ENCODE data around the gene ALG11. TPM values are rescaled to one million over a fixed set of nuclear protein-coding genes. Genes with fewer than 3 reads are reported as not detected.

ALG11 gene
- total and polyA plus RNA-seq, 4 donors: 5.4 to 34.5 (median 11.9) TPM

DNA sequence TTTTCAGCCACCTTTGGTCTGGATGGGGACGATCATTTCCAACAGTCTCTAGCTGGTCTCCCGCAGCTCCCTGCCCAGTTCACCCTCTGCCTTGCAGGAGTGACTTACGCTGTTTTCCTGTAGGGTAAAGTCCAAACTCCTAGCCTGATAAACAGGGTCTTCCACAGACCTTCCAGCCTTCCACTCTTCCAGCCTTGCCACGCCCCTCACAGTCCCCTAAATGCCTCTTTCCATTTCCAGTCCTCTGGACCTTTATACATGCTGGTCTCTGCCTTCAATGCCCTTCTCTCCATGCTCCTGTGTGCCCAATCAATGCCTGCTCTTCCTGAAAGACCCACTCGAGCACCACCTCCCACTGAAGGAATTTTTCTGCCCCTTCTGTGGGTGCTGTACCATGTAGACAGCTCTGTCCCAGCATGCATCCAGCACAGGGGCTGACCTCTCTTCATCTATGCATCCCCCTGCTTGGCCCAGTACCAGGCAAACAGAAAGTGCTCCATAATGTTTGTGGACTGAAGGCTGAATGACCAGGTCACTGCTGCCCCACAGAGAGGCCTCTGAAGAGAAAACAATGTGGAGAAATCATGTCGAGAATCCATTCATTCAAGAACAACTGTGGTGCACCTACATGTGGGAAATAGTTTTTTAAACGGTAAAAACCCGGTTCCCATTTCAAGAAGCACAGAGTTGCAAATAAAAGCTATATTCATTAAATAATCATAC lies 5.5 kb upstream of the ALG11 start:
- no peak overlapping the region for H3K27ac ChIP-seq (ENCODE audit: low read depth in 1 of 2, low read length in 2 of 2)
- 64% methylated on average over 8 of the region's 8 CpGs for WGBS
- TF ChIP-seq HNF4A (conservative IDR thresholded peaks at IDR 0.05): peak in 1 of 2 donors; percentile 15
- no peak for TF ChIP-seq CTCF (IDR thresholded peaks at IDR 0.05; ENCODE audit: low read depth, low read length, missing input control)
- H3K27me3 ChIP-seq (ENCODE audit: control insufficient read depth in 4 of 4, insufficient read depth in 4 of 4, low read length in 3 of 4): no peaks in the 10 kb centered on the region
- no peak overlapping the region for H3K9ac ChIP-seq (ENCODE audit: low read depth in 1 of 2, low read length in 2 of 2)
- no peaks in the 10 kb centered on the region for H3K36me3 ChIP-seq (ENCODE audit: control insufficient read depth in 4 of 4, insufficient read depth in 3 of 4, low read depth in 1 of 4, low read length in 3 of 4)
- no peak overlapping the region for H3K4me3 ChIP-seq (ENCODE audit: low read depth in 1 of 3, low read length in 3 of 3)
- peaks cover 3 to 45% (median 29%) of the 10 kb centered on the region in 4 donors for H3K4me1 ChIP-seq (ENCODE audit: control insufficient read depth in 4 of 4, insufficient read depth in 4 of 4, low read length in 3 of 4)
- no peaks in the 10 kb centered on the region for H3K9me3 ChIP-seq (ENCODE audit: control insufficient read depth in 4 of 4, low read length in 3 of 4)
- no peak for DNase-seq (ENCODE audit: low spot score)

DNA sequence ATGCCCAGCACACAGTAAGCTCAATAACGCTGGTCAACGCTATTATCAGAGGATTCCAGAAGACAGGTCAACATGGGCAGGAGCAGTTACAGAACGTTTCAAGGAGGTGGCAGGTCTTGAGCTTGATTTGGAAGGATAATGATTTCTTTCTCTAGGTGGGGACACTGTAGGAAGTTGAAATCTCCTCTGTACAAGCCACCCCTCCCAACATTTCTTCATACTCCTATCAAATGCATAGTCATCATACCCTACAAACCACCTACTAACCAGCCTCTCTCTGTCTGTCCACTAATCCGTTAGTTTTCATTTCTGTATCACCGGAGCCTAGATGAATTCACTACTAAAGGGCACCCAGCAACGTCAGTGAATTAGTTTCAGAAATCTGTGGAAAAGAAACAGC lies 2.3 kb upstream of the ALG11 start:
- H3K4me1 ChIP-seq (ENCODE audit: control insufficient read depth in 4 of 4, insufficient read depth in 4 of 4, low read length in 3 of 4): peaks cover 4 to 55% (median 41%) of the 10 kb centered on the region in 4 donors
- peak overlapping the region; percentile 1 to 84 (median 81) for H3K4me3 ChIP-seq (ENCODE audit: low read depth in 1 of 3, low read length in 3 of 3)
- peak overlapping the region in 1 of 2 donors; percentile 60 for H3K9ac ChIP-seq (ENCODE audit: low read depth in 1 of 2, low read length in 2 of 2)
- H3K36me3 ChIP-seq (ENCODE audit: control insufficient read depth in 4 of 4, insufficient read depth in 3 of 4, low read depth in 1 of 4, low read length in 3 of 4): no peaks in the 10 kb centered on the region
- no peaks in the 10 kb centered on the region for H3K9me3 ChIP-seq (ENCODE audit: control insufficient read depth in 4 of 4, low read length in 3 of 4)
- 40% methylated on average over 6 of the region's 6 CpGs for WGBS
- no peak for DNase-seq (ENCODE audit: low spot score)
- H3K27ac ChIP-seq (ENCODE audit: low read depth in 1 of 2, low read length in 2 of 2): no peak overlapping the region
- H3K27me3 ChIP-seq (ENCODE audit: control insufficient read depth in 4 of 4, insufficient read depth in 4 of 4, low read length in 3 of 4): no peaks in the 10 kb centered on the region
- TF ChIP-seq, protein P1, sequence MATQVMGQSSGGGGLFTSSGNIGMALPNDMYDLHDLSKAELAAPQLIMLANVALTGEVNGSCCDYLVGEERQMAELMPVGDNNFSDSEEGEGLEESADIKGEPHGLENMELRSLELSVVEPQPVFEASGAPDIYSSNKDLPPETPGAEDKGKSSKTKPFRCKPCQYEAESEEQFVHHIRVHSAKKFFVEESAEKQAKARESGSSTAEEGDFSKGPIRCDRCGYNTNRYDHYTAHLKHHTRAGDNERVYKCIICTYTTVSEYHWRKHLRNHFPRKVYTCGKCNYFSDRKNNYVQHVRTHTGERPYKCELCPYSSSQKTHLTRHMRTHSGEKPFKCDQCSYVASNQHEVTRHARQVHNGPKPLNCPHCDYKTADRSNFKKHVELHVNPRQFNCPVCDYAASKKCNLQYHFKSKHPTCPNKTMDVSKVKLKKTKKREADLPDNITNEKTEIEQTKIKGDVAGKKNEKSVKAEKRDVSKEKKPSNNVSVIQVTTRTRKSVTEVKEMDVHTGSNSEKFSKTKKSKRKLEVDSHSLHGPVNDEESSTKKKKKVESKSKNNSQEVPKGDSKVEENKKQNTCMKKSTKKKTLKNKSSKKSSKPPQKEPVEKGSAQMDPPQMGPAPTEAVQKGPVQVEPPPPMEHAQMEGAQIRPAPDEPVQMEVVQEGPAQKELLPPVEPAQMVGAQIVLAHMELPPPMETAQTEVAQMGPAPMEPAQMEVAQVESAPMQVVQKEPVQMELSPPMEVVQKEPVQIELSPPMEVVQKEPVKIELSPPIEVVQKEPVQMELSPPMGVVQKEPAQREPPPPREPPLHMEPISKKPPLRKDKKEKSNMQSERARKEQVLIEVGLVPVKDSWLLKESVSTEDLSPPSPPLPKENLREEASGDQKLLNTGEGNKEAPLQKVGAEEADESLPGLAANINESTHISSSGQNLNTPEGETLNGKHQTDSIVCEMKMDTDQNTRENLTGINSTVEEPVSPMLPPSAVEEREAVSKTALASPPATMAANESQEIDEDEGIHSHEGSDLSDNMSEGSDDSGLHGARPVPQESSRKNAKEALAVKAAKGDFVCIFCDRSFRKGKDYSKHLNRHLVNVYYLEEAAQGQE (IDR thresholded peaks at IDR 0.05): no peak
- TF ChIP-seq TAF1 (conservative IDR thresholded peaks at IDR 0.05) (no peak), MAX (IDR thresholded peaks at IDR 0.05) (no peak), EGR1 (IDR thresholded peaks at IDR 0.05; ENCODE audit: low read depth in 2 of 2) (no peak), RAD21 (IDR thresholded peaks at IDR 0.05) (no peak), GABPA (IDR thresholded peaks at IDR 0.05 in 1 of 2, conservative IDR thresholded peaks at IDR 0.05 in 1 of 2) (no peak), YY1 (IDR thresholded peaks at IDR 0.05) (no peak), SP1 (IDR thresholded peaks at IDR 0.05) (no peak), CTCF (IDR thresholded peaks at IDR 0.05; ENCODE audit: low read depth, low read length, missing input control) (no peak)
- TF ChIP-seq, protein P2, sequence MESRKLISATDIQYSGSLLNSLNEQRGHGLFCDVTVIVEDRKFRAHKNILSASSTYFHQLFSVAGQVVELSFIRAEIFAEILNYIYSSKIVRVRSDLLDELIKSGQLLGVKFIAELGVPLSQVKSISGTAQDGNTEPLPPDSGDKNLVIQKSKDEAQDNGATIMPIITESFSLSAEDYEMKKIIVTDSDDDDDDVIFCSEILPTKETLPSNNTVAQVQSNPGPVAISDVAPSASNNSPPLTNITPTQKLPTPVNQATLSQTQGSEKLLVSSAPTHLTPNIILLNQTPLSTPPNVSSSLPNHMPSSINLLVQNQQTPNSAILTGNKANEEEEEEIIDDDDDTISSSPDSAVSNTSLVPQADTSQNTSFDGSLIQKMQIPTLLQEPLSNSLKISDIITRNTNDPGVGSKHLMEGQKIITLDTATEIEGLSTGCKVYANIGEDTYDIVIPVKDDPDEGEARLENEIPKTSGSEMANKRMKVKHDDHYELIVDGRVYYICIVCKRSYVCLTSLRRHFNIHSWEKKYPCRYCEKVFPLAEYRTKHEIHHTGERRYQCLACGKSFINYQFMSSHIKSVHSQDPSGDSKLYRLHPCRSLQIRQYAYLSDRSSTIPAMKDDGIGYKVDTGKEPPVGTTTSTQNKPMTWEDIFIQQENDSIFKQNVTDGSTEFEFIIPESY (IDR thresholded peaks at IDR 0.05): no peak
- TF ChIP-seq, protein P3, sequence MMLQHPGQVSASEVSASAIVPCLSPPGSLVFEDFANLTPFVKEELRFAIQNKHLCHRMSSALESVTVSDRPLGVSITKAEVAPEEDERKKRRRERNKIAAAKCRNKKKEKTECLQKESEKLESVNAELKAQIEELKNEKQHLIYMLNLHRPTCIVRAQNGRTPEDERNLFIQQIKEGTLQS (IDR thresholded peaks at IDR 0.05): no peak

Measured in liver (tissue), 9 donors.